ENCODE results near the gene NINJ2.

The NINJ2 gene

GRCh38 chr12:562634-563033 lies 100.6 kb downstream of the NINJ2 start:
- H3K27ac ChIP-seq, result no peak overlapping the region

DNA sequence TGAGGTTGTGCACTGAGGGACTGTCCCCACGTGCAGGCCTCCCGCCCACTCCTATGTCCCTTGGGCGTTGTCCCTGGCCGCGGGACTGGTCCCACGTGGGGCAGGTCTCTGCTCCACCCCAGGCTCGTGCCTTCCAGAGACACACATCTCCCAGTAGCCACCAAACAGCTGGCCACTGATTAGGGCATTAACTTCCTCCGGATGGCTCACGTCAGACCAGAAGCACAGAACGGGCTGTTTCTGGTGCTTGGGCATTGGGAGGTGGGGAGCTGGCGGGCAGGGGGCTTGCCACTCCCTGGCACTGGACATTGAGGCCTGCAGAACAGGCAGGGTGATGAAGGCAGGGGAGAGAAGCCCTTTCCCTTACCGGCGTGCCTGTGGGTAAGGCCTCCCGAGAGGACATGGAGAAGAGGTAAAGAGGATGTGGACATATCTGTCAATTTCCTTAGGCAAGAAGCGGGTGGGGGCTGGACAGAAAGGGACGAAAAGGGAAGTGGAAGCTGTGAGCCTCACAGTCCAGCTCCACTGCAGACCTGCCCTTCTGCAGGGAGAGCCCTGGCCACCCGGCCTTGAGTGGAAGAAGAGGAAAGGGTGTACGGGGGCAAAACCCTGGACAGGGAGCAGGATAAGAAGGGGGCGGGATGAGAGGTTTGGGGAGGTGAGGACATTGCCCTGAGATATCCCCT lies 101.2 kb downstream of the NINJ2 start:
- no peak overlapping the region for H3K27ac ChIP-seq
- TF ChIP-seq, protein P1, sequence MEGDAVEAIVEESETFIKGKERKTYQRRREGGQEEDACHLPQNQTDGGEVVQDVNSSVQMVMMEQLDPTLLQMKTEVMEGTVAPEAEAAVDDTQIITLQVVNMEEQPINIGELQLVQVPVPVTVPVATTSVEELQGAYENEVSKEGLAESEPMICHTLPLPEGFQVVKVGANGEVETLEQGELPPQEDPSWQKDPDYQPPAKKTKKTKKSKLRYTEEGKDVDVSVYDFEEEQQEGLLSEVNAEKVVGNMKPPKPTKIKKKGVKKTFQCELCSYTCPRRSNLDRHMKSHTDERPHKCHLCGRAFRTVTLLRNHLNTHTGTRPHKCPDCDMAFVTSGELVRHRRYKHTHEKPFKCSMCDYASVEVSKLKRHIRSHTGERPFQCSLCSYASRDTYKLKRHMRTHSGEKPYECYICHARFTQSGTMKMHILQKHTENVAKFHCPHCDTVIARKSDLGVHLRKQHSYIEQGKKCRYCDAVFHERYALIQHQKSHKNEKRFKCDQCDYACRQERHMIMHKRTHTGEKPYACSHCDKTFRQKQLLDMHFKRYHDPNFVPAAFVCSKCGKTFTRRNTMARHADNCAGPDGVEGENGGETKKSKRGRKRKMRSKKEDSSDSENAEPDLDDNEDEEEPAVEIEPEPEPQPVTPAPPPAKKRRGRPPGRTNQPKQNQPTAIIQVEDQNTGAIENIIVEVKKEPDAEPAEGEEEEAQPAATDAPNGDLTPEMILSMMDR (conservative IDR thresholded peaks at IDR 0.05), result no peak

More at GRCh38 chr12:562634-563033, 100.6 kb downstream of the NINJ2 start:
- TF ChIP-seq, protein P1 (conservative IDR thresholded peaks at IDR 0.05), result no peak

- H3K27ac ChIP-seq, result no peak overlapping the region
- TF ChIP-seq, protein P1 (conservative IDR thresholded peaks at IDR 0.05), result no peak
These were observed 101.9 kb downstream of the NINJ2 start for GRCh38 chr12:561391-561705.

DNA sequence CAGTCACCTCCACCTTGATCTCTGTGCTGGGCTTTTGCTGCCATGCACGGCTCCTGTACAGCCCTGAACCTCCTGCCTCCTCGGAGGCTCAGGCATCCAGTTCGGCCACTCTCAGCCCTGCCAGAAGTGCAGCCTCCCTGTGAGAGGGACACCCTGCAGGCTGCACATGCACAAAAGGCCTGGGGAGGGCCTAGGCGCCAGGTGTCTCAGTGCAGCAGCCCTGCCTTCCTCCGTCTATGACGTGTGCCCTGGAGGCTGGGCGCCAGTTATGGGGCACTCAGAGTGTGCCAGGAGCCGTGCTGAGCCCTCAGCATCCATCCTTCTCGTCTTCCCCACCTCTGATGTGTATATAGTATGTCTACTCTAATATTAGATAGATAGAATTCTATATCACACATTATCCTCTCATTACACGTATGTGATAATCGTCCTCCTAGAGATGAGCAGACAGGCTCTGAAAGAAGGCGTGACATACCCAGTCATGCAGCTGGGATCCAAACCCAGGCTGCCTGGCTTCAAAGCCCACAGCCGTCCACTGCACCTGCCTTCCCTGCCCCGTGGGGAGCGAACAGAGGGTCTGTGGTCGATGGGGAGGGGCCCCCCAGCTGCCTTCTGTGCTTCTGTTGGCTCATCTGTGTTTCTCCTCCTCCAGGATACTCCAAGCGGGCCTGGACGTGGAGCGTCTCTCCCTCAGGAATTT lies 102.4 kb downstream of the NINJ2 start:
- no peak overlapping the region for H3K27ac ChIP-seq
- TF ChIP-seq, protein P1 (conservative IDR thresholded peaks at IDR 0.05), result no peak

DNA sequence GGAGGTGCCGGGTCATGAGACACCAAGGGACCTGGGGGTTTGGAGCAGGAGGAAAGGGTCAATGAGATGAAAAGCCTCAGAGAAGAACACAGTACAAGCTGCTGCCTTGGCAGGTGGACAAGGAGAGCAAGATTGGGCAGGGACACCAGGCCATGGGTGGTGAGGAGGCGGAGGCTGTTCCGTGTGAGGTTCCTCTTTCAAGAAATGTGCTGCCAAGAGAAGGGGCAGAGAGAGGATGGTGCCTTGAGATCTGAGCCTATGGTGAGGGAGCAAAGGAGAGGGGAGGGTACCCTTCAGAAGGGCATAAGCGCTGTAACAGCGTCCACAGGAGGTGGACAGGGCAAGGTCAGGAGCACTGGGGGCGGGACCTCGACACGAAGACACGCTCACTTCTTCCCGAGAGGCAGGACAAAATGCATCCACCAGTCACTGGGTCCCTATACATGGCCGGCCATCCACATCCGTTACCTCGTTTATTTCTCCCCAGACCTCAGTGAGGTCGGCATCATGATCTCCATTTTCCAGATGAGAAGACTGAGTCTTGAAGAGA lies 103.3 kb downstream of the NINJ2 start:
- no peak overlapping the region for H3K27ac ChIP-seq
- TF ChIP-seq, protein P1 (conservative IDR thresholded peaks at IDR 0.05), result no peak

GRCh38 chr12:559208-559905 lies 103.9 kb downstream of the NINJ2 start:
- H3K27ac ChIP-seq, result no peak overlapping the region
- TF ChIP-seq, protein P1 (conservative IDR thresholded peaks at IDR 0.05), result no peak

DNA sequence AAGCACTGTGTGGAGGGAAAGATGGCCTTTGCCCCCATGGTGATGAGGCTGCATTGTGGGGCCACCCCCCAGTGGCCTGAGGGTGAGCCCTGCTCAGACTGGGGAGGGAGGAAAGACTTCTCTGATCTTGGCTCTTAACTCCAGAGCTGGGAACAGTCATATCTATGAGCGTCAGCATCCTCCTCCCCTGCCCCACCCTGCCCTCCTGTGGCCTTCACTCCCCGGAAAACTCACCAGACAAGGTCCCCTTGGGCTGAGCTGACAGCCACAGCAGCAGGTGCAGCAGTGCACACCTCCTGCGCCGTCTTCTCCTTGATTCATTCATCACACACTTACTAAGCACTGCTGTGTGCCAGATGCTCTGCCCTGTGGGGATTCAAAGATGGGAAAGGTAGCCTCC lies 104.7 kb downstream of the NINJ2 start:
- TF ChIP-seq, protein P1 (conservative IDR thresholded peaks at IDR 0.05), result no peak
- no peak overlapping the region for H3K27ac ChIP-seq

Measured in VCaP (cell line).